TTC549 (cell line): ENCODE results near the gene PTGIS.

ENCODE experiments used
- FAIRE-seq: peaks from 2 replicates; lab custom pipeline; 2012; peaks lifted over from hg19 to GRCh38; lab: Jason Lieb, UNC

PTGIS gene

DNA sequence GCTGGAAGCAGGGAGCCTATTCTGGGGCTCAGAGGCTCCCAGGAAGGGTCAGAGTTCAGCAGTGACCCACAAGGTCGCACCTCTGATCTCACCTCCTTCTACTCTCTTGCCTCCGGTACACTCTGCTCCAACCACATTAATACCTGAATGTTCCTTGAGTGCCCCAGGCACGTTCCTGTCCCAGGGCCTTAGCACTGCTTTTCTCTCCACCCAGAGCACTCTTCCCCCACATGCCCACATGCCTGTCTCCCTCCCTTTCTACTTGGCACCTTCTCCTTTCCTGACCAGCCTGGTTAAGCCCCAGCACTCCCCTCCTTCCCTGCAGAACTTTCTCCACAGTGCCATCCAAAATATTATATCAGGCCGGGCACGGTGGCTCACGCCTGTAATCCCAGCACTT lies 98.9 kb downstream of the PTGIS start:
- no peak for FAIRE-seq

- no peak for FAIRE-seq
Measured at GRCh38 chr20:49468412-49468811, 99.5 kb downstream of the PTGIS start.

DNA sequence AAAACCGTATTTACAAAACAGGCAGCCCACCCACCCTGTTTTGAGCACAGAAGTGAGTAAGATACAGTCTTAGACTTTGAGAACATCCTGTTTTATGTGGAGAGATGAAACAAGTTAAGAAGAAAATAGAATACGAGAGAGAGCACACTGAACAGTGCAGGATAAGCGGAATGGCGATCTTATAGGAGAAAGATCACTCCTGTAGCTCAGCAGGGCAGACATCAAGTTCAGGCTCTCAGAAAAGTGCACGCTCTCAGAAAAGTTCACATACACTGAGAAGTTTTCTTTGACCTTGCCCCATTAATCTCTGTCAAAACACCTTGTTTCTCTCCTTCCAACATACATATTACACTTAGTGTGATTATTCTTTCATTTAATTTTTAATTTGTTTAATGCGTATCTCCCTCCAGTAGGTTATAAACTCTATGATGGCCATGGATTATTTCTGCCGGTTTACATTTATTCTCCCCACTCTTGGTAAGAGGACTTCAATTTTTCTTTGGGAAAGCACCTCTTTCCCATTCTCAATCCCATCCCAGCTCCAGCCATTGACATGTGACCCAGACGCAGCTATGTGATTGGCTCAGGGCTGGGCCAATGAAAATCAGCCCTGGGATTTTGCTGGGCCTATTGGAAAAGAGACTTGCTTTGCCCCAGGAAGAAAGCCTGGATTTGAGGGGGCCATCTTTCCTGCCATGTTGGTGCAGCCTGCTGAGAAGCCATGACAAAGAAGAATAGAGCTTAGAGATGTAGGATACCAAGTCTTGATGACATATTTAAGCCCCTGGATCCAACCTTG lies 101.6 kb downstream of the PTGIS start:
- FAIRE-seq, result no peak

GRCh38 chr20:49464556-49464955 lies 103.4 kb downstream of the PTGIS start:
- no peak for FAIRE-seq

DNA sequence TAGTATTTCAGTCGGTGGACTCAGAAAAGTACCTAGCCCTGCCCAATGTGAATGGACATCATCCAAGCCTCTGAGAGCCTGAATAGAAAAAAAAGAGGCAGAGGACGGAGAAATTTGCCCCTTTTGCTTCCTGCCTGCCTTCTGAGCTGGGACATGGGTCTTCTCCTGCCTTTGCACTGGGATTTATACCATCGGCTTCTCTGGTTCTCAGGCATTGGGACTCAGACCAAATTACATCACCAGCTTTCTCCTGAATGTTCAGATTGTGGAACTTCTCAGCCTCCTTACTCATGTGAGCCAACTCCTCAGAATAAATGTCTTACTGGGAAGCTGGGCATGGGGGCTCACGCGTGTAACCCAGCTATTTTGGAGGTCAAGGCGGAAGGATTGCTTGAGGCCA lies 105.3 kb downstream of the PTGIS start:
- no peak for FAIRE-seq

DNA sequence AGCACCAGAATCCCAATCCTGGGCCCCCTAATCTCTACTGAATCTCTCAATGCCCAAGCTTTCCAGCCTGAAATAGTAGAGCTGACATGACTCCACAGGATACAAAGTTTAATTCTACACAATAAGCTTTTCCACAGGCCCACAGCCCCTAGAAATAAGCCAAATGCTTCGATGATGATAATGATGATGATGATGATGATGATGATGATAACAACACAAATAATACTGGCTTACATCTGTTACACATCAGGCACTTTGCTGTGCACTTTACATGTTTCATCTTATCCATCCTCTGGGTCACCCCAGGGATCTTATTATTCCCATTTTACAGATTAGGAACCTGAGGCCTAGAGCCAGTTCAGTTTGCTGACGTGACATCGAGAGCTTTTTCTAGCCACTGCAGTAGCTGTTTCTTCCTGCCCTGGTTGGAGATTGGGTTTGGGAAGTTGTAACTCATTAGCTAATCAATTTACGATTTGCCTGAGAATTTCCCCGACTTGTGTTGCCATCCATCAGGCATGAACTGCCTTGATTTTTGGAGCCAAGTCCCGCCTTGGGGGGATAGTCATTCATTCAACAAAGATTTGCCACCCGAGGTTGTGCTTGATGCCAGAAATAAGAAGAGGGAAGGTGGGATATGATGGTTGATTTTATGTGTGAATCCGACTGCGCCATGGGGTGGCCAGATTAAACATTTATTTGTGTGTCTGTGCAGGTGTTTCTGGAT lies 105.9 kb downstream of the PTGIS start:
- no peak for FAIRE-seq

- FAIRE-seq, result no peak
Measured at GRCh38 chr20:49460916-49461315, 107.0 kb downstream of the PTGIS start.

- FAIRE-seq, result no peak
Measured at GRCh38 chr20:49460131-49460530, 107.8 kb downstream of the PTGIS start.

GRCh38 chr20:49459684-49460083 lies 108.3 kb downstream of the PTGIS start:
- FAIRE-seq, result no peak

GRCh38 chr20:49457444-49457843 lies 110.5 kb downstream of the PTGIS start:
- no peak for FAIRE-seq

GRCh38 chr20:49456646-49457045 lies 111.3 kb downstream of the PTGIS start:
- FAIRE-seq, result no peak

GRCh38 chr20:49455691-49456090 lies 112.2 kb downstream of the PTGIS start:
- no peak for FAIRE-seq
